Spleen (tissue), 3 donors: ENCODE results near the gene ALDOB.

ENCODE experiments used
- POLR2A ChIP-seq, 3 donors: fragments of 450-650 bp; IDR thresholded peaks; one replicate each; pipeline ENCODE4 v1.5.1; 2017; ENCODE audit warnings: antibody characterized with exemption in 3 of 3, mild to moderate bottlenecking in 1 of 3
- POLR2AphosphoS5 ChIP-seq, 3 donors: sonication (generic); formaldehyde crosslinking; IDR thresholded peaks; one replicate each; pipeline ENCODE4 v1.5.1; 2017; ENCODE audit warnings: antibody characterized with exemption in 3 of 3

- no peak for TF ChIP-seq POLR2A (IDR thresholded peaks at IDR 0.05)
- no peak for TF ChIP-seq POLR2AphosphoS5 (IDR thresholded peaks at IDR 0.05)
These were observed 3.4 kb downstream of the ALDOB start for GRCh38 chr9:101432171-101432570.
